Activated naive CD8-positive, alpha-beta T cell treated with anti-CD3 and anti-CD28 coated beads, Interleukin-2, amount 50 U/mL, for 16 hours (primary cell): ENCODE measurements around the gene ATAD3B.
"Not testable (repeated sequence)": the region's sequence is repeated elsewhere in the genome, so short reads cannot be mapped to it uniquely, and the experiment has no call there.

ENCODE experiments used
- DNase-seq: peaks from one replicate; pipeline ENCODE4 v3.0.0-alpha.2; 2020; ENCODE audit warnings: low read depth, low spot score

Gene ATAD3B

DNA sequence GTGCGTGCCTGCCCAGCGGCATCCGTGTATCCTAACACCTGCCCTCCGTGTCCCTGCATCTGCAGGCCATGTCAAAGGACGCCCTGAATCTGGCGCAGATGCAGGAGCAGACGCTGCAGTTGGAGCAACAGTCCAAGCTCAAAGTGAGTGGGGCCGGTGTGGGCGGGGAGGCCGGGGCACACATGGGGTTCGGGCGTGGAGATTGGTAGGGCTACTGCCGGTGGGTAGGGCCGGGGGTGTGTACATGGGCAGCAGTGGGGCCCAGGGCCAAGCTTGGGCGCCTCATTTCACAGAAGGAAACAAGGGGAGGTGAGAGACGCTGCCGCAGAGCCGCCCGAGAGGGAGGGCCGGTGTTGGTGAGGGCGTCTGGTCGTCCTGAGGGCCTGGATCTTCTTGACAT lies 20.9 kb upstream of the ATAD3B start:
- not testable (repeated sequence) for DNase-seq

- DNase-seq: no peak
These were observed 19.7 kb upstream of the ATAD3B start for GRCh38 chr1:1451696-1452364.

GRCh38 chr1:1452365-1452739 lies 19.2 kb upstream of the ATAD3B start:
- not testable (repeated sequence) for DNase-seq

GRCh38 chr1:1452882-1453281 lies 18.7 kb upstream of the ATAD3B start:
- DNase-seq: no peak

DNA sequence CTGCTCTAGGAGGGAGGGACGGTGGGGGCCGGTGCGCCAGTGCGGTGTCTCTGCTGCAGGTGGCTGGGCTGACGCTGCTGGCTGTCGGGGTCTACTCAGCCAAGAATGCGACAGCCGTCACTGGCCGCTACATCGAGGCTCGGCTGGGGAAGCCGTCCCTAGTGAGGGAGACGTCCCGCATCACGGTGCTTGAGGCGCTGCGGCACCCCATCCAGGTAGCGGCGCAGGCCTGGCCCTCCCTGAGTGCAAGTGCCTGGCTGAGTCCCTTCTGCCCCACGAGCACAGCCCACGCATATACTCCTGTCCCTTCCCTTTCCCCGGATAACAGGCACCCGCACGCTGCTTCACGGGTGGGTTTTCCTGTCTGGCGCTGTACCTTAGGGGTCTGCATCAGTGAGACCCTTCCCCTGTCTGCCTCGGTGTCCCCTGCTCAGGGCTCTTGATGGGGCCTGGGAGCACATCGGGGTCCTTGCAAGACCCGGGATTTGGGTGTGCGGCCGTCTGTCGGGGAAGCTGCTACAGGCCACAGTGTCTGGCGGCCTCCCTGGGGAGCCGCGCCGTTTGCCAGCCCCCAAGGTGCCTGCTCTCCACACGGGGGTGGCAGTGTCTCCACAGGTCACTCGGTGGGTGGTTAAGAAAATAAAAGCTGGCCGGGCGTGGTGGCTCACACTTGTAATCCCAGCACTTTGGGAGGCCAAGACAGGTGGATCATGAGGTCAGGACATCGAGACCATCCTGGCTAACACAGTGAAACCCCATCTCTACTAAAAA lies 17.1 kb upstream of the ATAD3B start:
- DNase-seq: not testable (repeated sequence)

GRCh38 chr1:1455366-1455884 lies 16.1 kb upstream of the ATAD3B start:
- no peak for DNase-seq

GRCh38 chr1:1455934-1456333 lies 15.6 kb upstream of the ATAD3B start:
- not testable (repeated sequence) for DNase-seq

DNA sequence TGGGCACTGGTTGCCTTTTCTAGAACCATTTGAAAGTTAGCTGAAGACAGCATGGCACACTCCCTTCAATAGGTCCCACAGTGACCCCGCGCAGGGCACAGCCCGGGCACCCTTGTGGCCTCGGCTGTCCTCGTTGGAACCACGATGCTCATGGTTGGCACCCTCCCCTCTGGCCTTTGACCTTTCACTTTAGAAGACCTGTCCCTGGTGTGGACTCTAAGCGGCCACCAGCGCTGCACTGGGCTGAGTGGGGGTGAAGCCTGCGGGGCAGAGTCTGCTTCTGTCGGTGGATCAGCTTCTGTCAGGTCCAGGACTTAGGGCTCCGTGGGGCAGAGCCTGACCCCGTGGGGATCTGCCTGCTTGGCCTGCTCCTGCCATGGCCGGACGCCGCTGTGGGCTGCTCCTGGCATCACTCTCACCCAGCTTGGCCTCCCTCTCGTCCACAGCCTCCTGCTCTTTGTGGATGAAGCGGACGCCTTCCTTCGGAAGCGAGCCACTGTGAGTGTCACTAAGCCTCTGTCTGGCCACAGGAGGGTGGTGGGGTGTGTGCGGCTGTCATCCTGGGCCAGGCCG lies 14.8 kb upstream of the ATAD3B start:
- not testable (repeated sequence) for DNase-seq

GRCh38 chr1:1459156-1459555 lies 12.4 kb upstream of the ATAD3B start:
- DNase-seq: not testable (repeated sequence)

DNA sequence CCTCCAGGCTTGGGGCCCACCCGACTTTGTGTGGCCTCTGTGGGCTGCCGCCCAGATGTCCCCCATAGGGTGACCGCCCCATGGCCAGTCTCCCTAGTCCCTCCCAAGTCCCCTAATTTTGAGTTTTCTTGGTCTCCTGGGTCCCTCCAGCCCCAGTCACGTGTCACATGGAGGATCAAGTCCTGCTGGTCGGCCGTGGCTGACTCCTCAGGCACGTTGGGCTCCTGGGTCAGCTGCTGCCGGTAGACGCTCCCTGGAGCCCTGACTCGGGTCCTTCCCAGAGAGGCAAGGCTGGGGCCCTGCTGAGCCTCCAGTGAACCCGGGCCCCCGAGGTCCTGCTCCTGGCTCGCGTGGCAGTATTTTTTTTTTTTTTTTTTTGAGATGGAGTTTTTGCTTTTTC lies 11.9 kb upstream of the ATAD3B start:
- not testable (repeated sequence) for DNase-seq

- no peak for DNase-seq
These were observed 10.9 kb upstream of the ATAD3B start for GRCh38 chr1:1460540-1461130.

GRCh38 chr1:1461721-1462317 lies 9.7 kb upstream of the ATAD3B start:
- DNase-seq: no peak

DNA sequence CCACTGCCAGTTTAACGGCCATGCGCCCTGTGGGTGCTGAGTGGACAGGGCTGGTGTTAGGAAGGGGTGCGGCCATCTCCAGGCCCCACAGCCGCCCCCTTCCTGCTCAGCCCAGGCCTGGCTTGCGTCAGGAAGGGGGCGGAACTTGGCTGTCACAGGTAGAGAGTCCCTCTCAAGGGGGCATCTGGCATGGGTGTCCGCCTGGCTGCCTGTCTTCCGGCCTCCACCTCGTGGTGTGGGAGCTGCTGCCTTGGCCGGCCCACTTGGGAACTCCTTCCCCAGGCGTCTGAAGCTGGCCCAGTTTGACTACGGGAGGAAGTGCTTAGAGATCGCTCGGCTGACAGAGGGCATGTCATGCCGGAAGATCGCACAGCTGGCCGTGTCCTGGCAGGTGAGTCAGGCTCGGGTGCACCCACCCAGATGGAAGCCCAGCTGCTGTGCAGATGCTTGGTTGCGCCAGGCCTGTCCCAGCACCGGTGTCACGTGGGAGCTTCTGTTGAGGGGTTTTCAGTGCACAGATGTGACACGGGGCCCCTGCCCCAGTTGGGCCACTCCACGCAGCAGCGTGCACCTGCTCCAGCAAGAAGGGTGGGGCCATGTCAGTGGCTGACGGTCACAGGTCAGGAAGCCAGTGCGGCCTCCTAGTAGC lies 9.1 kb upstream of the ATAD3B start:
- DNase-seq: no peak

DNA sequence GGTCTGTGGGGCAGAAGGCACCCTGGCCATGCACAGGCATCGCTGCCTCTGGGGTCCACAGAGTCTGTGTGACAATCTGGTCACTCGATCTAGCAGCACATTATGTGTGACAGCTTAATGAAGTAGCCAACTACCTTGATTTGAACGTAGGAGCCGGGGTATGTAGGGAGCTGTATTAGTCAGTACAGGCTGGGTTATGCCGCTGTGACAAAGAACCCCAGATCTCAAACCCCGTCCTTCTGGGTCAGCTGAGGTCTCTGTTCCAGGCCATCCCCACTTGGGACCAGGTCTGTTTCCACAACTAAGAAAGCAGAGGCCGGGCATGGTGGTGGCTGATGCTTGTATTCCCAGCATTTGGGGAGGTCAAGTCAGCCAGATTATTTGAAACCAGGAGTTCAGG lies 8.3 kb upstream of the ATAD3B start:
- DNase-seq: no peak

GRCh38 chr1:1468196-1468985 lies 3.2 kb upstream of the ATAD3B start:
- DNase-seq: not testable (repeated sequence)

DNA sequence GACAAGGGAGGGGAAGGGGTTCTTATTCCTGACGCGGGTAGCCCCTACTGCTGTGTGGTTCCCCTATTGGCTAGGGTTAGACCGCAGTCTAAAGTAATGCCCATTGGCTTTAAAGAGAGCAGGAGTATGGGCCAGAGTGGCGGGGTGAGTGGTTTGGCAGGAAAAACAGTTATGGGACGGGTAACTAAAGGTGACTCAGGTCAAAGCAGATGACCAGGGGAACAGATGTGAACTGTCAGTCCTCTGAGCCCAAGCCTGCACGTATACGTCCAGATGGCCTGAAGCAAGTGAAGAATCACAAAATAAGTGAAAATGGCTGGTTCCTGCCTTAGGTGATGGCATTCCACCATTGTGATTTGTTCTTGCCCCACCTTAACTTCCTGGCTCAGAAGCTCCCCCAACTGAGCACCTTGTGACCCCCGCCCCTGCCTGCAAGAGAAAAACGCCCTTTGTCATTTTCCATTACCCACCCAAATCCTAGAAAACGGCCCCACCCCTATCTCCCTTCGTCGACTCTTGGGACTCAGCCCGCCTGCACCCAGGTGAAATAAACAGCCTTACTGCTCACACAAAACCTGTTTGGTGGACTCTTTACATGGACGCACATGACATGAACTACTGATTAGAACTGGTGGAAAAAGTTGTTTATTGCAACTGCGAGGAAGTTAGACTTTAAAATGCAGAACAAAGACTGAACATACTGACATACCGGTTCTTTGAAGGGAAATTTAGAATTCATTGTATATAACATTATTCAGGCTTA lies 758 bp upstream of the ATAD3B start:
- DNase-seq: no peak

GRCh38 chr1:1472053-1472876 lies 700 bp downstream of the ATAD3B start:
- not testable (repeated sequence) for DNase-seq

GRCh38 chr1:1476011-1476410 lies 4.4 kb downstream of the ATAD3B start:
- not testable (repeated sequence) for DNase-seq

- DNase-seq: no peak
These were observed 5.6 kb downstream of the ATAD3B start for GRCh38 chr1:1477206-1477605.
